22Rv1 (cell line): Measurements from ENCODE around the gene MIAT.

Experiments used
- CTCF ChIP-seq: fragments of 450-650 bp; IDR thresholded peaks from 2 replicates; pipeline ENCODE4 v1.5.1; 2017; ENCODE audit warnings: mild to moderate bottlenecking
- ZFX ChIP-seq: fragments of 450-650 bp; IDR thresholded peaks from 2 replicates; pipeline ENCODE4 v1.6.1; 2017; ENCODE audit warnings: antibody characterized with exemption, borderline replicate concordance

DNA sequence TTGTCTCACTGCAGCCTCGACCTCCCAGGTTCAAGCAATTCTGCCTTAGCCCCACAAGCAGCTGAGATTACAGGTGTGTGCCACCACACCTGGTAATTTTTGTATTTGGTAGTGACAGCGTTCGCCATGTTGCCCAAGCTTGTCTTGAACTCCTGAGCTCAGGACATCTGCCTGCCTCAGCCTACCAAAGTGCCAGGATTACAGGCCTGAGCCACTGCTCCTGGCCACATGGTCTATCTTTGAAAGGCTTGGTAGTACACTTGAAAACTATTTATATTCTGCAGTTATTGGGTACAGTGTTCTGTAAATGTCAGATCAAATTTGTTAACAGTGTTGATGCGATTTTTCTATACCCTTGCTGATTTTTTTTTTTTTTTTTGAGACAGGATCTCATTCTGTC lies 26.1 kb upstream of the MIAT start:
- TF ChIP-seq CTCF (no peak), ZFX (no peak)
